HG03135 (cell line): ENCODE results near the gene BACE2.
"Not testable (repeated sequence)": the region's sequence is repeated elsewhere in the genome, so short reads cannot be mapped to it uniquely, and the experiment has no call there.

Experiments
- ATAC-seq: cut with Tn5 transposase; IDR thresholded peaks from one replicate; pipeline ENCODE4 v1.9.1; 2021; ENCODE audit warnings: mild to moderate bottlenecking, moderate library complexity; ENCODE audit not compliant: unreplicated experiment

Gene BACE2

GRCh38 chr21:41182547-41182946, 14.6 kb downstream of the BACE2 start:
- no peak for ATAC-seq

GRCh38 chr21:41183575-41183974, 15.6 kb downstream of the BACE2 start:
- no peak for ATAC-seq

GRCh38 chr21:41185802-41186201, 17.8 kb downstream of the BACE2 start:
- no peak for ATAC-seq

- no peak for ATAC-seq
Measured at GRCh38 chr21:41186755-41187536, 19.0 kb downstream of the BACE2 start.

- no peak for ATAC-seq
Measured at GRCh38 chr21:41187537-41188025, 19.6 kb downstream of the BACE2 start.

GRCh38 chr21:41188486-41189149, 20.7 kb downstream of the BACE2 start:
- no peak for ATAC-seq

- ATAC-seq = no peak
Measured at GRCh38 chr21:41189150-41189745, 21.3 kb downstream of the BACE2 start.

GRCh38 chr21:41192552-41192951, 24.6 kb downstream of the BACE2 start:
- ATAC-seq = not testable (repeated sequence)

GRCh38 chr21:41195311-41195710, 27.4 kb downstream of the BACE2 start:
- no peak for ATAC-seq

- ATAC-seq = no peak
Measured at GRCh38 chr21:41196993-41197392, 29.0 kb downstream of the BACE2 start.

GRCh38 chr21:41197582-41197981, 29.6 kb downstream of the BACE2 start:
- ATAC-seq = no peak

GRCh38 chr21:41198647-41199046, 30.7 kb downstream of the BACE2 start:
- not testable (repeated sequence) for ATAC-seq

GRCh38 chr21:41199123-41199522, 31.2 kb downstream of the BACE2 start:
- ATAC-seq = no peak

GRCh38 chr21:41199588-41199987, 31.6 kb downstream of the BACE2 start:
- ATAC-seq = no peak

- no peak for ATAC-seq
Measured at GRCh38 chr21:41201385-41201784, 33.4 kb downstream of the BACE2 start.

GRCh38 chr21:41204736-41205135, 36.8 kb downstream of the BACE2 start:
- ATAC-seq = no peak

- ATAC-seq = no peak
Measured at GRCh38 chr21:41207401-41208375, 39.7 kb downstream of the BACE2 start.

- ATAC-seq = no peak
Measured at GRCh38 chr21:41208376-41208763, 40.4 kb downstream of the BACE2 start.

- no peak for ATAC-seq
Measured at GRCh38 chr21:41209016-41209619, 41.2 kb downstream of the BACE2 start.

GRCh38 chr21:41210426-41211059, 42.6 kb downstream of the BACE2 start:
- no peak for ATAC-seq
